ENCODE measurements around the gene TASL.

Gene TASL

GRCh38 chrX:30589146-30589888, 11.8 kb upstream of the TASL start:
- TF ChIP-seq, protein P1, sequence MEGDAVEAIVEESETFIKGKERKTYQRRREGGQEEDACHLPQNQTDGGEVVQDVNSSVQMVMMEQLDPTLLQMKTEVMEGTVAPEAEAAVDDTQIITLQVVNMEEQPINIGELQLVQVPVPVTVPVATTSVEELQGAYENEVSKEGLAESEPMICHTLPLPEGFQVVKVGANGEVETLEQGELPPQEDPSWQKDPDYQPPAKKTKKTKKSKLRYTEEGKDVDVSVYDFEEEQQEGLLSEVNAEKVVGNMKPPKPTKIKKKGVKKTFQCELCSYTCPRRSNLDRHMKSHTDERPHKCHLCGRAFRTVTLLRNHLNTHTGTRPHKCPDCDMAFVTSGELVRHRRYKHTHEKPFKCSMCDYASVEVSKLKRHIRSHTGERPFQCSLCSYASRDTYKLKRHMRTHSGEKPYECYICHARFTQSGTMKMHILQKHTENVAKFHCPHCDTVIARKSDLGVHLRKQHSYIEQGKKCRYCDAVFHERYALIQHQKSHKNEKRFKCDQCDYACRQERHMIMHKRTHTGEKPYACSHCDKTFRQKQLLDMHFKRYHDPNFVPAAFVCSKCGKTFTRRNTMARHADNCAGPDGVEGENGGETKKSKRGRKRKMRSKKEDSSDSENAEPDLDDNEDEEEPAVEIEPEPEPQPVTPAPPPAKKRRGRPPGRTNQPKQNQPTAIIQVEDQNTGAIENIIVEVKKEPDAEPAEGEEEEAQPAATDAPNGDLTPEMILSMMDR (conservative IDR thresholded peaks at IDR 0.05; ENCODE audit: low read depth, low read length), result no peak
- Histone ChIP-seq H3K9ac (no peak overlapping the region), H3K4me2 (no peak overlapping the region), H3K36me3 (ENCODE audit: insufficient read depth) (no peaks in the 10 kb centered on the region), H3K27ac (no peak overlapping the region), H3K4me3 (IDR thresholded peaks at IDR 0.05; ENCODE audit: insufficient read depth, low read depth, low read length) (no peak overlapping the region), H3K79me2 (ENCODE audit: insufficient read depth, low read depth) (no peaks in the 10 kb centered on the region), H3K27me3 (ENCODE audit: insufficient read depth, low read depth) (no peaks in the 10 kb centered on the region), H3K4me1 (ENCODE audit: low read depth, poor library complexity, severe bottlenecking) (no peaks in the 10 kb centered on the region), H4K20me1 (ENCODE audit: insufficient read depth) (no peaks in the 10 kb centered on the region), H2AFZ (ENCODE audit: low read depth) (no peak overlapping the region)

DNA sequence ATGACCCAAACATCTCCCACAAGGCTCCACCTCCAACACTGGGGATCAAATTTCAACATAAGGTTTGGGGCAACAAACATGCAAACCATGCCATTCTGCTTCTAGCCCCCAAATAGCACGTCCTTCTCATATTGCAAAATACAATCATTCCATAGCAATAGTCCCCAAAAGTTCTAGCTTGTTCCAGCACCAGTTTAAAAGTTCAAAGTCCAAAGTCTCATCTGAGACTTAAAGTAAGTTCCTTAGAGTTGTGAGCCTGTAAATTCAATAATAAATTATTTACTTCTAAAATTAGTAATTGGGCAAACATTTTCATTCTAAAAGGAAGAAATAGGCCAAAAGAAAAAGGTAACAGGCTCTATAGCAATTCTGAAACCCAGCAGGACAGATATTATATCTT, 8.9 kb upstream of the TASL start:
- TF ChIP-seq, protein P1 (conservative IDR thresholded peaks at IDR 0.05; ENCODE audit: low read depth, low read length), result no peak
- Histone ChIP-seq H3K36me3 (ENCODE audit: insufficient read depth) (no peaks in the 10 kb centered on the region), H4K20me1 (ENCODE audit: insufficient read depth) (no peaks in the 10 kb centered on the region), H3K27me3 (ENCODE audit: insufficient read depth, low read depth) (no peaks in the 10 kb centered on the region), H3K4me1 (ENCODE audit: low read depth, poor library complexity, severe bottlenecking) (no peaks in the 10 kb centered on the region), H3K9ac (no peak overlapping the region), H3K4me3 (IDR thresholded peaks at IDR 0.05; ENCODE audit: insufficient read depth, low read depth, low read length) (no peak overlapping the region), H3K79me2 (ENCODE audit: insufficient read depth, low read depth) (no peaks in the 10 kb centered on the region), H3K4me2 (no peak overlapping the region), H3K27ac (no peak overlapping the region), H2AFZ (ENCODE audit: low read depth) (no peak overlapping the region)

GRCh38 chrX:30582664-30583063, 5.1 kb upstream of the TASL start:
- Histone ChIP-seq H3K4me2 (no peak overlapping the region), H3K4me1 (ENCODE audit: low read depth, poor library complexity, severe bottlenecking) (peaks cover 14% of the 10 kb centered on the region), H2AFZ (ENCODE audit: low read depth) (no peak overlapping the region), H3K27ac (no peak overlapping the region), H3K9ac (no peak overlapping the region), H3K27me3 (ENCODE audit: insufficient read depth, low read depth) (no peaks in the 10 kb centered on the region), H3K79me2 (ENCODE audit: insufficient read depth, low read depth) (no peaks in the 10 kb centered on the region), H3K4me3 (IDR thresholded peaks at IDR 0.05; ENCODE audit: insufficient read depth, low read depth, low read length) (no peak overlapping the region), H3K36me3 (ENCODE audit: insufficient read depth) (no peaks in the 10 kb centered on the region), H4K20me1 (ENCODE audit: insufficient read depth) (no peaks in the 10 kb centered on the region)
- TF ChIP-seq, protein P1 (conservative IDR thresholded peaks at IDR 0.05; ENCODE audit: low read depth, low read length), result no peak

DNA sequence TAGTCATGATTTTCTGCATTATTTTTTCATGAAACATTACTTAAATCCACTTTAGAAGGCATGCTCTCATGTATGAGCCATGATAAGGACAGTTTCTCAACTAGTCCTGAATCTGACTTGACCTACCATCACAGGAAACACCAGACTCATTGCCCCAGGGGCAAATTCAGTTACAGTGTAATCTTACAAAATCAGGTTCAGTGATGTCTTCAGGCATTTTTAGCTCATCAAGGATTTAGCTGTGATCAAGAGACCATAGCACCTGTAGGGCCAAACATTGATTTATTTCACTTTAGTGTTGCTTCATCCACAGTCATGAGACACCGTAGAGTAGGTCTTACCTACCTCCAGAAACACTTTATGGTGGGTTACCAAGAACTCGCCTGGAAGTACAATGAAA, 3.1 kb upstream of the TASL start:
- H3K4me3 ChIP-seq (IDR thresholded peaks at IDR 0.05; ENCODE audit: insufficient read depth, low read depth, low read length), result no peak overlapping the region
- H3K4me2 ChIP-seq, result no peak overlapping the region
- no peak overlapping the region for H2AFZ ChIP-seq (ENCODE audit: low read depth)
- no peaks in the 10 kb centered on the region for H3K36me3 ChIP-seq (ENCODE audit: insufficient read depth)
- peaks cover 14% of the 10 kb centered on the region for H3K4me1 ChIP-seq (ENCODE audit: low read depth, poor library complexity, severe bottlenecking)
- H3K27ac ChIP-seq, result no peak overlapping the region
- no peak overlapping the region for H3K9ac ChIP-seq
- TF ChIP-seq, protein P1 (conservative IDR thresholded peaks at IDR 0.05; ENCODE audit: low read depth, low read length), result no peak
- H3K27me3 ChIP-seq (ENCODE audit: insufficient read depth, low read depth), result no peaks in the 10 kb centered on the region
- H4K20me1 ChIP-seq (ENCODE audit: insufficient read depth), result no peaks in the 10 kb centered on the region
- H3K79me2 ChIP-seq (ENCODE audit: insufficient read depth, low read depth), result peaks cover 12% of the 10 kb centered on the region
